DMS53 (cell line): Measurements from ENCODE around the gene APH1B.
A peak's percentile ranks its signal among the peaks of the same experiment; 100 is the strongest.
"Not testable (repeated sequence)": the region's sequence is repeated elsewhere in the genome, so short reads cannot be mapped to it uniquely, and the experiment has no call there.

ENCODE experiments used
- DNase-seq: peaks from one replicate; lab custom pipeline; 2025; lab: John Stamatoyannopoulos, UW

The APH1B gene

GRCh38 chr15:63332367-63333124, 55.1 kb downstream of the APH1B start:
- peak; percentile 23 for DNase-seq

GRCh38 chr15:63334821-63335220, 57.4 kb downstream of the APH1B start:
- no peak for DNase-seq

- DNase-seq = no peak
Measured at GRCh38 chr15:63335543-63336240, 58.3 kb downstream of the APH1B start.

- DNase-seq = no peak
Measured at GRCh38 chr15:63337046-63337445, 59.6 kb downstream of the APH1B start.

- DNase-seq = no peak
Measured at GRCh38 chr15:63338170-63338569, 60.8 kb downstream of the APH1B start.

- DNase-seq = peak; percentile 74
Measured at GRCh38 chr15:63339006-63339766, 61.8 kb downstream of the APH1B start.

GRCh38 chr15:63339836-63340235, 62.4 kb downstream of the APH1B start:
- DNase-seq = no peak

- peak; percentile 57 for DNase-seq
Measured at GRCh38 chr15:63340353-63340752, 62.9 kb downstream of the APH1B start.

GRCh38 chr15:63340878-63341277, 63.5 kb downstream of the APH1B start:
- peak; percentile 32 for DNase-seq

- DNase-seq = no peak
Measured at GRCh38 chr15:63341898-63342297, 64.5 kb downstream of the APH1B start.

- not testable (repeated sequence) for DNase-seq
Measured at GRCh38 chr15:63342996-63343562, 65.7 kb downstream of the APH1B start.

- DNase-seq = no peak
Measured at GRCh38 chr15:63344731-63345390, 67.5 kb downstream of the APH1B start.

- no peak for DNase-seq
Measured at GRCh38 chr15:63345391-63345752, 68.0 kb downstream of the APH1B start.

- DNase-seq = no peak
Measured at GRCh38 chr15:63347074-63347857, 69.9 kb downstream of the APH1B start.

GRCh38 chr15:63348392-63348791, 71.0 kb downstream of the APH1B start:
- peak; percentile 84 for DNase-seq

- DNase-seq = no peak
Measured at GRCh38 chr15:63349156-63349555, 71.8 kb downstream of the APH1B start.

GRCh38 chr15:63349621-63350020, 72.2 kb downstream of the APH1B start:
- DNase-seq = no peak

- no peak for DNase-seq
Measured at GRCh38 chr15:63350178-63350621, 72.8 kb downstream of the APH1B start.

- DNase-seq = no peak
Measured at GRCh38 chr15:63351170-63351569, 73.8 kb downstream of the APH1B start.

GRCh38 chr15:63352808-63353207, 75.4 kb downstream of the APH1B start:
- no peak for DNase-seq

- DNase-seq = no peak
Measured at GRCh38 chr15:63353261-63353660, 75.9 kb downstream of the APH1B start.
